ENCODE measurements around the gene TTC28. TPM values are rescaled to one million over a fixed set of nuclear protein-coding genes. Genes with fewer than 3 reads are reported as not detected.

TTC28 gene
- total RNA-seq, 4 donors from 2014 or later, result 49.8 to 99.7 (median 79.7) TPM

GRCh38 chr22:28077166-28077565 is 602.5 kb downstream of the TTC28 start:
- no peak for DNase-seq
- TF ChIP-seq POLR2A (IDR thresholded peaks at IDR 0.05), result no peak
- TF ChIP-seq, protein P1, sequence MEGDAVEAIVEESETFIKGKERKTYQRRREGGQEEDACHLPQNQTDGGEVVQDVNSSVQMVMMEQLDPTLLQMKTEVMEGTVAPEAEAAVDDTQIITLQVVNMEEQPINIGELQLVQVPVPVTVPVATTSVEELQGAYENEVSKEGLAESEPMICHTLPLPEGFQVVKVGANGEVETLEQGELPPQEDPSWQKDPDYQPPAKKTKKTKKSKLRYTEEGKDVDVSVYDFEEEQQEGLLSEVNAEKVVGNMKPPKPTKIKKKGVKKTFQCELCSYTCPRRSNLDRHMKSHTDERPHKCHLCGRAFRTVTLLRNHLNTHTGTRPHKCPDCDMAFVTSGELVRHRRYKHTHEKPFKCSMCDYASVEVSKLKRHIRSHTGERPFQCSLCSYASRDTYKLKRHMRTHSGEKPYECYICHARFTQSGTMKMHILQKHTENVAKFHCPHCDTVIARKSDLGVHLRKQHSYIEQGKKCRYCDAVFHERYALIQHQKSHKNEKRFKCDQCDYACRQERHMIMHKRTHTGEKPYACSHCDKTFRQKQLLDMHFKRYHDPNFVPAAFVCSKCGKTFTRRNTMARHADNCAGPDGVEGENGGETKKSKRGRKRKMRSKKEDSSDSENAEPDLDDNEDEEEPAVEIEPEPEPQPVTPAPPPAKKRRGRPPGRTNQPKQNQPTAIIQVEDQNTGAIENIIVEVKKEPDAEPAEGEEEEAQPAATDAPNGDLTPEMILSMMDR (IDR thresholded peaks at IDR 0.05), result no peak
- H3K27ac ChIP-seq, result no peak overlapping the region

DNA sequence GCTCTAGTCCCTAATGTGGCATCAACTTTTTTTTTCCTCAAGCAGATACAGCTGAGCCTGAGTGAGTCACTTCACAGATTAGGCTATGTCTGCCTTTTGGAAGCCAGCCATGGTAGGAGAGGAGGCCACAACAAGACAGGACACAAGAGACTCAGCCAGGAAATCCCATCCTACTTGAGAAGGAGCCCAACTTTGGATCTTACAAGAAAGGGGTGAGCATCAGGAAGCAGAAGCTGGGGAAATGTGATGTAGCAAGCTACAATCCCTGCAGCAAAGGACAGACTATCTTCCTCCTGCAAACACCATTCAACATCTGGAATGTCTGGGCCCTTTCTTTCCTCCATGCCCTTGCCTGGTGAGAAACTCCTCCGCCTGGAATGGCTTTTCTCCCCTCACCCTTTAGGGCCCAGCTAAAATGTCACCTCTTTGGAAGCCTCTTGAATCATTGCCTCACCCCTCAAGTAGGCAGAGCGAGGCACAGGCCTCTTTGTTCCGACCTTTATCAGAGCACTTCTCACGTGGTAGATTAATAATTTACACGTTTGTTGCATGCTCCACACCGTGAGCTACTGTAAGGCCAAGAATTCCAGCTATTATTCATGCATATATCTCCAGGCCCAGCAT is 604.2 kb downstream of the TTC28 start:
- H3K4me1 ChIP-seq, result no peaks in the 10 kb centered on the region
- no peaks in the 10 kb centered on the region for H3K27me3 ChIP-seq
- TF ChIP-seq POLR2A (IDR thresholded peaks at IDR 0.05), result no peak
- TF ChIP-seq, protein P1 (IDR thresholded peaks at IDR 0.05), result no peak
- intact Hi-C loops (cut with DNase I), result no loop called here
- H3K36me3 ChIP-seq, result no peaks in the 10 kb centered on the region
- H3K4me3 ChIP-seq (replicated peaks in 1 of 3), result no peak overlapping the region
- DNase-seq, result peak; percentile 9 to 18
- no peaks in the 10 kb centered on the region for H3K9me3 ChIP-seq
- no peak overlapping the region for H3K27ac ChIP-seq
- WGBS, 2 donors, result 82 to 87% methylated on average over 6 of the region's 6 CpGs

More at GRCh38 chr22:28077166-28077565, 602.5 kb downstream of the TTC28 start:
- intact Hi-C loops (cut with DNase I), result no loop called here
- no peaks in the 10 kb centered on the region for H3K27me3 ChIP-seq
- no peaks in the 10 kb centered on the region for H3K9me3 ChIP-seq
- H3K4me1 ChIP-seq, result no peaks in the 10 kb centered on the region
- 87 to 94% methylated on average over 3 of the region's 3 CpGs for WGBS, 2 donors
- H3K4me3 ChIP-seq (replicated peaks in 1 of 3), result no peak overlapping the region
- no peaks in the 10 kb centered on the region for H3K36me3 ChIP-seq

DNA sequence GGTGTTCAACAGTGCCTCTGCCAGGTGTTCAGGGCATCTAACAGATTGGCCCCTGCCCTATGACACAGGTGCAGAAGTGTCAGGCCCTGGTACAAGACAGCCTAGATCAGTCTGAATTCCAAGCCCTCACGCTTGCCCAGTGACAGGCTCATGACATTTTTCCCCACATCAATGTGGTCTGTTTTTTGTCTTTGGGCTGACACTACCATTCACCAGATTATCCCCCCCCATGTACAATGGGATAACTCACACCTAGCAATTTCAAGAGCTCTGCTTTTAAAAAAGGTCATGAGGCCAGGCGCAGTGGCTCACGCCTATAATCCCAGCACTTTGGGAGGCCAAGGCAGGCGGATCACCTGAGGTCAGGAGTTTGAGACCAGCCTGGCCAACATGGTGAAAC is 605.1 kb downstream of the TTC28 start:
- Histone ChIP-seq H3K36me3 (no peaks in the 10 kb centered on the region), H3K9me3 (no peaks in the 10 kb centered on the region), H3K27ac (no peak overlapping the region), H3K4me3 (replicated peaks in 1 of 3) (no peak overlapping the region), H3K27me3 (no peaks in the 10 kb centered on the region), H3K4me1 (no peaks in the 10 kb centered on the region)
- WGBS, 2 donors, result 98 to 99% methylated on average over 4 of the region's 4 CpGs
- TF ChIP-seq, protein P1 (IDR thresholded peaks at IDR 0.05), result no peak
- no peak for TF ChIP-seq POLR2A (IDR thresholded peaks at IDR 0.05)
- DNase-seq, result no peak
- intact Hi-C loops (cut with DNase I), result no loop called here

DNA sequence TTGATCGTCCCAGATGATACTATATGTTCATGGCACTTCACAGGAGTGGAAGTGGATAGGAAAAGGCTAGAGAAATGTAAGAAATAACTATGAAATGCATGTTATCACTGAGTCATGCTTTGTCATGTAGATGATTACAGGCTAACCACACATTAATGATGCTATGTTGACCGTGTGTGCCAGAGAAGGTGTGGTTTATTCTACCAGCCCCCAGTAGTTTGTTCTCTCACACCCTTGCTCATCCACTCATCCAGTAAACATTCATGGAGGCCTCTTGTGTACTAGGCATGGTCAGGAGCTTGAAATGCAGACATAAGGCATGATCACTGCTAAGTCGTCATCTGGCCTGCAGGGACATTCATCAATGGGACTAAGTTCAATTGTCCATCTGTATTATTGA is 607.6 kb downstream of the TTC28 start:
- no peak overlapping the region for H3K27ac ChIP-seq
- H3K9me3 ChIP-seq, result no peaks in the 10 kb centered on the region
- 80 to 97% methylated on average over 3 of the region's 3 CpGs for WGBS, 2 donors
- H3K27me3 ChIP-seq, result no peaks in the 10 kb centered on the region
- H3K4me3 ChIP-seq (replicated peaks in 1 of 3), result no peak overlapping the region
- H3K4me1 ChIP-seq, result no peaks in the 10 kb centered on the region
- H3K36me3 ChIP-seq, result no peaks in the 10 kb centered on the region
- TF ChIP-seq, protein P1 (IDR thresholded peaks at IDR 0.05), result no peak
- TF ChIP-seq POLR2A (IDR thresholded peaks at IDR 0.05), result no peak
- no peak for DNase-seq
- intact Hi-C loops (cut with DNase I), result no loop called here

- H3K4me1 ChIP-seq, result no peaks in the 10 kb centered on the region
- H3K9me3 ChIP-seq, result no peaks in the 10 kb centered on the region
- no peak for DNase-seq
- TF ChIP-seq, protein P1 (IDR thresholded peaks at IDR 0.05), result no peak
- TF ChIP-seq POLR2A (IDR thresholded peaks at IDR 0.05), result no peak
- no peaks in the 10 kb centered on the region for H3K36me3 ChIP-seq
- intact Hi-C loops (cut with DNase I), result no loop called here
- 83 to 89% methylated on average over 2 of the region's 2 CpGs for WGBS, 2 donors
- H3K27me3 ChIP-seq, result no peaks in the 10 kb centered on the region
- no peak overlapping the region for H3K4me3 ChIP-seq (replicated peaks in 1 of 3)
- H3K27ac ChIP-seq, result no peak overlapping the region
Measured at GRCh38 chr22:28068826-28069225, 610.8 kb downstream of the TTC28 start.

All from thyroid gland (tissue), 4 donors.